NK-92 (cell line): ENCODE results near the gene TMEM59L.

ENCODE experiments used
- DNase-seq: peaks from one replicate; lab custom pipeline; 2025; ENCODE audit not compliant: unreplicated experiment; lab: John Stamatoyannopoulos, UW

Gene TMEM59L

DNA sequence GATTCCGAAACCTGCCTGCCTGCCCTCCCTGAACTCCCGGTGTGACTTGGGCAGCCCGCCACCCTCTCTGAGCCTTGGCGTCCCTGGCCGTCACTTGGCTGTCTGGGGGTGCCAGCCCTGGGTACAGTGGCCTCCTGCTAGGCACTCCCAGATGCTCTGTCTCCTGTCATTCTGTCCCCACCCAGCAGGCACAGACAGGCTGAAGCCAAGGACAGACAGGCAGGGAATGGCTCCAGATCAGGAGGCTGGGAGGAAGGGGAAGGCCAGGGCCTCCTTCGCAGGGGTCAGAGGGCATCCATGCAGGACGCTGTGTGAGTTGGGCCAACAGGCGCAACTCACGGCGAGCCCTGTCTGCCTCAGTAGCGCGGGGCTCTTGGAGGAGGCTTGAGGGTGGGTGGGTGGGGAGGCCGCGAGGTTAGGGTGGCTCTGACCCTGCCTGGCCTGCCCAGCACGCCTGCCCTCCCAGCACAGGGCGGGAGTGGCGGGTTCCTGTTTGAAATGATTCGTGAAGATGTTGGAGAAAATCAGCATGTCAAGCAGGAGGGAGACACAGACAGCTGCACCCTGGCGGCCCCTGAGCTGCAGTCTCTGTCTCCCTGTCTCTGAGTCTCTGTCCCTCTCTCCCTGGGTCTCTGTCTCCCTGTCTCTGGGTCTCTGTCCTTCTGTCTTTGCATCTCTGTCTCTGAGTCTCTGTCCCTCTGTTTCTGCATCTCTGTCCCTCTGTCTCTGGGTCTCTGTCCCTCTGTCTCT lies 43.8 kb downstream of the TMEM59L start:
- DNase-seq: no peak

GRCh38 chr19:18657590-18658365 lies 45.1 kb downstream of the TMEM59L start:
- DNase-seq: no peak

GRCh38 chr19:18658366-18658855 lies 45.7 kb downstream of the TMEM59L start:
- no peak for DNase-seq

DNA sequence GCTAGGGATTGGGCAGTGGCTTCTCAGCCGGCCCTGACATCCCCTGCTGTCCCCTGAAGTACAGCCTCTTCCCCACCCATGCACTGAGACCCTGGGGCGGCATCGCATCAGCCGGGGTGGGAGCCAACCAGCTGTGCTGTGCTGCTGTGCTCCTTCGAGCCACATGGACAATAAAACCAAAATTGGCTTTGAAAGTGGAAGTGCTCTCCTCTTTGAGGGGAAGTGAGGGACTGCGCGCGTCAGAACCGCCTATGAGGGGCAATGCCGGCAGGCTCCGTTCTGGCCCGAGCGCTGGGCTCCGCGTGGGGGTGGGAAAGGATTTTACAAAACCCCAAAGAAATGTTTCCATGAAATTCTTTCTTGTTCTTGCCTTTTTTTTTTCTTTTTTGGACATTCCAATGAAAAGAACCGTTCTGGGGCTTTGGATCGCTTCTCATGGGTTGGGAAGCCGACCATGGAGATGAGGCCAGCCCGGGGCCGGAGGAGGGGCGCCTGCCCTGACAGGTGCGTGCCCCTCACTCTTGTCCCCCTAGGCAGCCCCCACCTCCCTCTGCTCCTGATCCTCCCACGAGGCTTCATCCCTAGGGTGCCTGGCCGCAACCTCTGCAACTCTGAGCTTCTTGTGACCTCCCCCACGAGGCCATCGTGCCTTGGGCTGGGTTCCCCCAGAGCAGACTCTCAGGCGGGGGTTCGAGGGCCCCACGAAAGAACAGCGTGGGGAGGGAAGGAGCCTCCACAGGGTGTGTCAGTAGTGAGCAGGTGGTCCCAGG lies 46.8 kb downstream of the TMEM59L start:
- no peak for DNase-seq

- no peak for DNase-seq
Measured at GRCh38 chr19:18660051-18660910, 47.6 kb downstream of the TMEM59L start.

DNA sequence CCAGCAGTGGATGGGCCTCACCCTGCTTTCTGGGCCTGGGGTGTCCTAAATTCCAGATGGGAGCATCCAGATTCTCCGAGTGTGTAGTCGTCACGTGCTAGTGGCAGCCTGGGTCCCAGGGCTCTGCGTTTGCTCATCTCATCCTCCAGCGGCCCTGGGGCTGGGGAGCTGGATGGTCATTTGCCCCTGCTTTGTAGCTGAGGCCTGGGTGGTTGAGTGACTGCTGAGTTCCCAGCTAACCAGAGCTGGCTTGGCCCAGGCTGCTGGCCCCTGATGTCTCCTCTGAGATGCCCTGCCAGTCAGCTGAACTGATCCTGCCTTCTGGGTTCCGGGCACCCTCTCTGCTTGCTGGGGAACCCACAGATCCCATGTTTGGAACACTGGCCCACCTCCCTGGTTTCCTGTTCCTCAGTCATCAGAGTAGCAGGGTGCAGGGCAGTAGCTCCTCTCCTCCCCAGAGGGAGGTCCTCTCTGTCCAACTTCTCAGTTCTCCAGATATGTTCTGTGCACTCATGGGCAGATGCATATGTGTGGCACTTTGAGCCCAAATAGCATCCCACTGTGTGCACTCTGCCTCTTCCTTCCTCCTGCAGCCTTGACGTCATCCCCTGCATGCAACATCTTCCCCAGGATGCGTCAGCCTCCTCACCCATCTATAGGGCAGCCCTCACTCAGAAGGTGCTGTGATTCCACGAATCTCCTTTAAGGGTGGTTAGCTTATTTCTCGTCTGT lies 48.4 kb downstream of the TMEM59L start:
- no peak for DNase-seq

DNA sequence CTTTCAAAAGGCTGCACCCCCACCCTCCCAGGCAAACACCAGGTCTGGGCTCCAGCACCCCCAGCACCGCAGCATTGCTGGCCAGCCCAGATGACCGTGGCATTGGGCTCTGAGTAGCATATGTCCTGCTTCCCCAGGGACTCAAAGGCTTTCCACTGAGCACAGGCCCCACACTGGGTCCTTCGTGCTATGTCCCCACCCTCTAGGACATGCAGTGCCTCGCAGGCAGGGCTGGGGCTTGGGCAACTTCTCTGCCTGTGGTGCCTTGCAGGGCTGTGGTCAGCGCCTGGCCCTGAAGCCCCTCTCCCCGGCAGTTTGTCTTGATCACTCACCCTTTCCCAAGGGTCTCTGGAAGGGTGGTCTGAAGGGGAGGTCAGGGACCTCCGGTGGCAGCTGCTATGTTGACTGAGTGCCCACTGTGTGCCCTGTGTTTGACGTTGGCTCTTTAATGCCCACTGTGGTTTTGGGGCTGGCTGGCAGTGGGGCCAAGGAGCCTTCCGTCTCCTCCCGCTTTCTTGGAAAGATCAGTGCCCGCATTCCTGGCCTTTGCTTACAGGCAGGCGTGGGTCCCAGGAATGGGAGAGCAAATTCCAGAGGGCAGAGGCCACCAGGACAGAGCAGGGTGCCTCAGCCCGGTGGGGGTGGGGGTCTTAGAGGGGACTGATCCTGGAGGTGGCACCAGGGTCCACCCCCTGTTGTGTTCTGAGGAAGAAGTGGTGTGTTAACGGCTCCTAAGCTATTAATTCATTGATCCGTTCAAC lies 50.5 kb downstream of the TMEM59L start:
- DNase-seq: no peak

DNA sequence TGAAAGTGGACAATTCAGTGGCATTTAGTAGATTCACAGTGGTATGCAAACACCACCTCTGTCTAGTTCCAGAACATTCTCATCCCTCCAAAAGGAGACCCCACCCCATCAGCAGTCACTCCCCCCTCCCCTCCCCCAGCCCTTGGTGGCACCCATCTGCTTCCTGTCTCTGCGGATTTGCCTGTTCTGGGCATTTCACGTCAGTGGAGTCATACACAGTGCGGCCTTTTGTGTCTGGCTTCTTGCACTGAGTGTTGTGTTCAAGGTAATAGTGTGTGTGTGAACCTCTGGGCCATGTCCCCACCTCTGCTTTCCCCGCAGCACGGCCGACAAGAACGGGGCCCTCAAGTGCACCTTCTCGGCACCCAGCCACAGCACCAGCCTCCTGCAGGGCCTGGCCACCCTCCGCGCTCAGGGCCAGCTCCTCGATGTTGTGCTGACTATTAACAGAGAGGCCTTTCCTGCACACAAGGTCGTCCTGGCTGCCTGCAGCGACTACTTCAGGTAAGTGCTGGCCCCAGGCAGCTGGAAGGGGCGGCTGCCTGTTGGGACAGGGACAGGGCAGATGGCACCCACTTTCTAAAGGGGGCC lies 51.4 kb downstream of the TMEM59L start:
- DNase-seq: no peak

DNA sequence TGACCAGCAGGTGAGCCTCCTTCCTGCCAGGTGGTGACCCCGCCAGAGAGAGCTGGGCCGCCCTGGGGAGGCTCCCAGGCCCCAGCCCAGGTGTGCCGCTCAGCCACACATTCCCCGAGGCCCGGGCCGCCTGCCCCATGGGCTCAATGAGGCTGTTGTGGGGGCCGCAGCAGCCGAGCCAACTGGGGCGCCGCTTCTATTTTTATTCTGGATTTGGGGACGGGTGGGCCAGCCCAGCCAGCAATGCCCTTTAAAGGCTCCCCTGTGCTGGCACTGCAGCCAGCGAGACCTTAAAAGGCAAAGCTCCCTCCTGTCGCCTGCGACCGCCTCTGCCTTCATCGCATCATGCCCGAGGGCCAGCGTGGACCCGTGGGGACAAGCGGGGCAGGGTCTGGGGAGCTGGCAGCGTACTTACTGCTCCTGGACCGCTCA lies 53.1 kb downstream of the TMEM59L start:
- DNase-seq: no peak

- no peak for DNase-seq
Measured at GRCh38 chr19:18666317-18666716, 53.6 kb downstream of the TMEM59L start.

- no peak for DNase-seq
Measured at GRCh38 chr19:18666784-18667183, 54.1 kb downstream of the TMEM59L start.

GRCh38 chr19:18667531-18668251 lies 55.0 kb downstream of the TMEM59L start:
- no peak for DNase-seq

DNA sequence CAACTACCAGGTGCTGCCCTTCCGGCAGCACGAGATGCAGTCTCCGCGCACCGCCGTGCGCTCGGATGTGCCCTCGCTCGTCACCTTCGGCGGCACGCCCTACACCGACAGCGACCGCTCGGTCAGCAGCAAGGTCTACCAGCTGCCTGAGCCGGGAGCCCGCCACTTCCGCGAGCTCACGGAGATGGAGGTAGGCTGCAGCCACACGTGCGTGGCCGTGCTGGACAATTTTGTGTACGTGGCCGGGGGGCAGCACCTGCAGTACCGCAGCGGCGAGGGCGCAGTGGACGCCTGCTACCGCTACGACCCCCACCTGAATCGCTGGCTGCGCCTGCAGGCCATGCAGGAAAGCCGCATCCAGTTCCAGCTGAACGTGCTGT lies 55.6 kb downstream of the TMEM59L start:
- no peak for DNase-seq

DNA sequence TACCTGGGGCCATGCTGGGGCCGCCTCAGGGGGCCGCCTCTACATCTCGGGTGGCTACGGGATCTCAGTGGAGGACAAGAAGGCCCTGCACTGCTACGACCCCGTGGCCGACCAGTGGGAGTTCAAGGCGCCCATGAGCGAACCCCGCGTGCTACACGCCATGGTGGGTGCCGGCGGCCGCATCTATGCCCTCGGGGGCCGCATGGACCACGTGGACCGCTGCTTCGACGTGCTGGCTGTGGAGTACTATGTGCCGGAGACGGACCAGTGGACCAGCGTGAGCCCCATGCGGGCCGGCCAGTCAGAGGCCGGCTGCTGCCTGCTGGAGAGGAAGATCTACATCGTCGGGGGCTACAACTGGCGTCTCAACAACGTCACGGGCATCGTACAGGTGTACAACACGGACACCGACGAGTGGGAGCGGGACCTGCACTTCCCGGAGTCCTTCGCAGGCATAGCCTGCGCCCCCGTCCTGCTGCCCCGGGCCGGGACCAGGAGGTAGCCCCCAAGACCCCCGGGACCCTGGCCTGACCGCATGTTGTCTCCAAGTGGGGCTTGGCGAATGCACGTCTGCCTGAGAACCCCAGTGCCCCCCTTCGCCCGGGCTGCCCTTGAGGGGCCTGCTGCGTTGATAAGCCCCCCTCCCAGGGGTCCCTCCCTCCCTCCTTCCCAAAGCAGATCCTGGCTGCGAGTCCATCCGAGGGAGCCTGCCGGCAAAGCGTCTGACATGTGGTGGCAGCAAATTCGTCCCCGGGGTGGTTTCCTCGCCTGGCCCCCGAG lies 56.3 kb downstream of the TMEM59L start:
- DNase-seq: no peak

- no peak for DNase-seq
Measured at GRCh38 chr19:18669524-18669817, 56.8 kb downstream of the TMEM59L start.

- DNase-seq: no peak
Measured at GRCh38 chr19:18669883-18670282, 57.2 kb downstream of the TMEM59L start.

GRCh38 chr19:18670312-18670711 lies 57.6 kb downstream of the TMEM59L start:
- no peak for DNase-seq
